HEK293 (cell line): ENCODE results near the gene SPART.
"Not testable (repeated sequence)": the region's sequence is repeated elsewhere in the genome, so short reads cannot be mapped to it uniquely, and the experiment has no call there.

Experiments used
- CTCF ChIA-PET: fragments of 350-600 bp; formaldehyde crosslinking; extraction: SDS; loops from one replicate; lab custom pipeline; 2021; ENCODE audit warnings: antibody characterized with exemption; lab: Yijun Ruan, JAX
- POLR2A ChIA-PET: fragments of 300-600 bp; formaldehyde crosslinking; extraction: SDS; loops from one replicate; lab custom pipeline; 2020; ENCODE audit warnings: antibody characterized with exemption, inconsistent platforms; lab: Yijun Ruan, JAX
- H3K27ac ChIP-seq: fragments of 200-500 bp; sonication (Bioruptor generic); 2 replicates; pipeline ENCODE4 v1.5.1; 2014; ENCODE audit warnings: low read depth, low read length, control low read depth, inconsistent platforms; ENCODE audit errors: extremely low read depth
- H3K36me3 ChIP-seq, 2 experiments: fragments of 200-500 bp in 1 of 2; sonication (Bioruptor generic) in 1 of 2; 1 replicate in 1 of 2; 2 replicates in 1 of 2; pipeline ENCODE4 v1.5.1; 2014 to 2017; ENCODE audit warnings: inconsistent platforms in 2 of 2, low read length in 2 of 2; ENCODE audit not compliant: control insufficient read depth in 2 of 2, insufficient read depth in 1 of 2
- H3K4me1 ChIP-seq: fragments of 200-500 bp; sonication (Bioruptor generic); 2 replicates; pipeline ENCODE4 v1.5.1; 2014; ENCODE audit warnings: mild to moderate bottlenecking, low read length, inconsistent platforms; ENCODE audit not compliant: control insufficient read depth, insufficient read depth
- H3K4me3 ChIP-seq: 2 replicates; pipeline ENCODE4 v1.5.1; 2011; ENCODE audit warnings: low read depth, mild to moderate bottlenecking, control low read depth, low read length, moderate library complexity
- H3K9me3 ChIP-seq: fragments of 200-500 bp; sonication (Bioruptor generic); 2 replicates; pipeline ENCODE4 v1.5.1; 2014; ENCODE audit warnings: low read depth, low read length, inconsistent platforms; ENCODE audit not compliant: control insufficient read depth, insufficient read depth
- HOXD13 ChIP-seq: sonication (generic); formaldehyde crosslinking; IDR thresholded peaks from 2 replicates; pipeline ENCODE4 v1.8.0; 2022; ENCODE audit warnings: missing genetic modification reagents, borderline replicate concordance
- WT1 ChIP-seq: fragments of 450-650 bp; formaldehyde crosslinking; IDR thresholded peaks from 2 replicates; pipeline ENCODE4 v1.5.1; 2016; ENCODE audit warnings: missing biosample characterization, missing genetic modification characterization
- ZNF133 ChIP-seq: fragments of 450-650 bp; formaldehyde crosslinking; IDR thresholded peaks from 2 replicates; pipeline ENCODE4 v1.5.1; 2016; ENCODE audit warnings: missing biosample characterization, missing genetic modification characterization
- ZNF140 ChIP-seq: fragments of 450-650 bp; formaldehyde crosslinking; IDR thresholded peaks from 2 replicates; pipeline ENCODE4 v1.5.1; 2016; ENCODE audit warnings: missing biosample characterization, missing genetic modification characterization
- ZNF26 ChIP-seq: fragments of 450-650 bp; formaldehyde crosslinking; IDR thresholded peaks from 2 replicates; pipeline ENCODE4 v1.5.1; 2016; ENCODE audit warnings: missing biosample characterization, missing genetic modification characterization
- ZNF280D ChIP-seq: fragments of 450-650 bp; formaldehyde crosslinking; IDR thresholded peaks from 2 replicates; pipeline ENCODE4 v1.5.1; 2016; ENCODE audit warnings: missing biosample characterization, missing genetic modification characterization
- ZNF404 ChIP-seq: fragments of 450-650 bp; formaldehyde crosslinking; IDR thresholded peaks from 2 replicates; pipeline ENCODE4 v1.5.1; 2017; ENCODE audit warnings: missing biosample characterization, missing genetic modification characterization
- ZNF433 ChIP-seq: fragments of 450-650 bp; formaldehyde crosslinking; IDR thresholded peaks from 2 replicates; pipeline ENCODE4 v1.5.1; 2016; ENCODE audit warnings: missing biosample characterization, missing genetic modification characterization, low read depth
- ZNF548 ChIP-seq: fragments of 450-650 bp; formaldehyde crosslinking; IDR thresholded peaks from 2 replicates; pipeline ENCODE4 v1.5.1; 2016; ENCODE audit warnings: missing biosample characterization, missing genetic modification characterization
- ZNF585B ChIP-seq: fragments of 450-650 bp; formaldehyde crosslinking; IDR thresholded peaks from 2 replicates; pipeline ENCODE4 v1.5.1; 2016; ENCODE audit warnings: missing biosample characterization, missing genetic modification characterization
- ZNF660 ChIP-seq: fragments of 450-650 bp; IDR thresholded peaks from 2 replicates; pipeline ENCODE4 v1.5.1; 2018; ENCODE audit warnings: missing biosample characterization, mild to moderate bottlenecking, missing genetic modification characterization
- ZNF670 ChIP-seq: fragments of 450-650 bp; formaldehyde crosslinking; IDR thresholded peaks from 2 replicates; pipeline ENCODE4 v1.5.1; 2016; ENCODE audit warnings: missing biosample characterization, missing genetic modification characterization, low read depth
- ZNF76 ChIP-seq: fragments of 450-650 bp; formaldehyde crosslinking; IDR thresholded peaks from 2 replicates; pipeline ENCODE4; 2016; ENCODE audit warnings: low read depth, missing biosample characterization, missing genetic modification characterization, borderline replicate concordance
- ZNF768 ChIP-seq: fragments of 450-650 bp; formaldehyde crosslinking; IDR thresholded peaks from 2 replicates; pipeline ENCODE4 v1.5.1; 2018; ENCODE audit warnings: missing biosample characterization, mild to moderate bottlenecking, missing genetic modification characterization
- TF ChIP-seq, protein P1 (sequence below): fragments of 450-650 bp; formaldehyde crosslinking; IDR thresholded peaks from 2 replicates; pipeline ENCODE4 v1.5.1; 2016; ENCODE audit warnings: missing biosample characterization, missing genetic modification characterization
- TF ChIP-seq, protein P2 (sequence below): fragments of 450-650 bp; formaldehyde crosslinking; IDR thresholded peaks from 2 replicates; pipeline ENCODE4 v1.5.1; 2017; ENCODE audit warnings: missing biosample characterization, missing genetic modification characterization

The SPART gene

GRCh38 chr13:36323408-36323807, 22.8 kb downstream of the SPART start:
- CTCF ChIA-PET: interaction anchor here (0.6 to 0.7 kb wide), 2 partner anchors 8 to 35 kb away, joined by 3 read pairs; no protein-coding TSS in a partner anchor
- Histone ChIP-seq H3K4me1 (no peaks in the 10 kb centered on the region), H3K4me3 (no peak overlapping the region), H3K36me3 (peaks cover 19 to 54% of the 10 kb centered on the region in 2 experiments), H3K9me3 (no peaks in the 10 kb centered on the region), H3K27ac (no peak overlapping the region)
- POLR2A ChIA-PET: no interaction called here
- no peak for TF ChIP-seq ZNF133 (tag by site-specific recombination)
- no peak for TF ChIP-seq ZNF670 (tag by site-specific recombination)
- no peak for TF ChIP-seq ZNF585B (tag by site-specific recombination)
- TF ChIP-seq ZNF280D (tag by site-specific recombination): no peak
- no peak for TF ChIP-seq ZNF768 (tag by site-specific recombination)
- TF ChIP-seq ZNF660: no peak
- TF ChIP-seq, protein P1, sequence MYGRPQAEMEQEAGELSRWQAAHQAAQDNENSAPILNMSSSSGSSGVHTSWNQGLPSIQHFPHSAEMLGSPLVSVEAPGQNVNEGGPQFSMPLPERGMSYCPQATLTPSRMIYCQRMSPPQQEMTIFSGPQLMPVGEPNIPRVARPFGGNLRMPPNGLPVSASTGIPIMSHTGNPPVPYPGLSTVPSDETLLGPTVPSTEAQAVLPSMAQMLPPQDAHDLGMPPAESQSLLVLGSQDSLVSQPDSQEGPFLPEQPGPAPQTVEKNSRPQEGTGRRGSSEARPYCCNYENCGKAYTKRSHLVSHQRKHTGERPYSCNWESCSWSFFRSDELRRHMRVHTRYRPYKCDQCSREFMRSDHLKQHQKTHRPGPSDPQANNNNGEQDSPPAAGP (tag by site-specific recombination): no peak
- no peak for TF ChIP-seq WT1 (tag by site-specific recombination)
- no peak for TF ChIP-seq ZNF76 (tag by site-specific recombination)
- TF ChIP-seq ZNF548: no peak
- TF ChIP-seq ZNF26: no peak
- no peak for TF ChIP-seq HOXD13 (CRISPR knock-in tag)
- no peak for TF ChIP-seq ZNF404 (tag by site-specific recombination)
- TF ChIP-seq, protein P2, sequence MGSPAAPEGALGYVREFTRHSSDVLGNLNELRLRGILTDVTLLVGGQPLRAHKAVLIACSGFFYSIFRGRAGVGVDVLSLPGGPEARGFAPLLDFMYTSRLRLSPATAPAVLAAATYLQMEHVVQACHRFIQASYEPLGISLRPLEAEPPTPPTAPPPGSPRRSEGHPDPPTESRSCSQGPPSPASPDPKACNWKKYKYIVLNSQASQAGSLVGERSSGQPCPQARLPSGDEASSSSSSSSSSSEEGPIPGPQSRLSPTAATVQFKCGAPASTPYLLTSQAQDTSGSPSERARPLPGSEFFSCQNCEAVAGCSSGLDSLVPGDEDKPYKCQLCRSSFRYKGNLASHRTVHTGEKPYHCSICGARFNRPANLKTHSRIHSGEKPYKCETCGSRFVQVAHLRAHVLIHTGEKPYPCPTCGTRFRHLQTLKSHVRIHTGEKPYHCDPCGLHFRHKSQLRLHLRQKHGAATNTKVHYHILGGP (tag by site-specific recombination): no peak
- TF ChIP-seq ZNF140 (tag by site-specific recombination): no peak
- no peak for TF ChIP-seq ZNF433

- H3K36me3 ChIP-seq: peaks cover 0 to 31% of the 10 kb centered on the region in 2 experiments
- CTCF ChIA-PET, POLR2A ChIA-PET, H3K27ac ChIP-seq, H3K4me3 ChIP-seq, H3K4me1 ChIP-seq, H3K9me3 ChIP-seq: not testable (repeated sequence)
These were observed 26.4 kb downstream of the SPART start for GRCh38 chr13:36319793-36320192.
